H1 (cell line): ENCODE results near the gene ATMIN. TPM values are rescaled to one million over a fixed set of nuclear protein-coding genes. Genes with fewer than 3 reads are reported as not detected.

Experiments used
- CTCF ChIA-PET: fragments of 300-600 bp; sonication (Branson Sonifier 250); formaldehyde crosslinking; loops from one replicate; lab custom pipeline; 2021; ENCODE audit not compliant: partially characterized antibody; lab: Charles Lee
- POLR2A ChIA-PET: fragments of 300-600 bp; sonication (Branson Sonifier 250); formaldehyde crosslinking; loops from one replicate; lab custom pipeline; 2021; ENCODE audit warnings: inconsistent platforms; ENCODE audit not compliant: partially characterized antibody; lab: Charles Lee
- DNase-seq, 2 experiments: peaks; one replicate each; pipeline versions ENCODE4 v3.0.0 to v3.0.0-alpha.2; 2010 to 2022; ENCODE audit warnings: low spot score in 2 of 2, low read depth in 1 of 2, mixed read lengths in 1 of 2
- FAIRE-seq: peaks from 2 replicates; lab custom pipeline; 2011; peaks lifted over from hg19 to GRCh38; lab: Jason Lieb, UNC
- H2AFZ ChIP-seq: 2 replicates; pipeline ENCODE4 v1.8.1; 2012; ENCODE audit warnings: low read length, inconsistent platforms
- H2AK5ac ChIP-seq: 2 replicates; pipeline ENCODE4 v1.6.1; 2013; ENCODE audit warnings: low read depth, low read length
- H2BK120ac ChIP-seq: replicated peaks from 2 replicates; pipeline ENCODE3; 2013; ENCODE audit warnings: low read depth, low read length, inconsistent platforms
- H2BK12ac ChIP-seq: 2 replicates; pipeline ENCODE4 v1.6.1; 2013; ENCODE audit warnings: low read depth, low read length
- H2BK15ac ChIP-seq: 2 replicates; pipeline ENCODE4 v1.6.1; 2013; ENCODE audit warnings: low read length
- H2BK20ac ChIP-seq: 2 replicates; pipeline ENCODE4 v1.6.1; 2013; ENCODE audit warnings: low read length
- H2BK5ac ChIP-seq: 2 replicates; pipeline ENCODE4 v1.6.1; 2013; ENCODE audit warnings: low read depth, low read length
- H3K14ac ChIP-seq: 2 replicates; pipeline ENCODE4 v1.6.1; 2013; ENCODE audit warnings: inconsistent platforms; ENCODE audit not compliant: insufficient read length
- H3K18ac ChIP-seq: 2 replicates; pipeline ENCODE4 v1.6.1; 2013; ENCODE audit warnings: low read length; ENCODE audit errors: extremely low read depth
- H3K23ac ChIP-seq: 2 replicates; pipeline ENCODE4 v1.6.1; 2013; ENCODE audit warnings: inconsistent platforms; ENCODE audit not compliant: insufficient read length
- H3K23me2 ChIP-seq: 2 replicates; pipeline ENCODE4 v1.6.1; 2013; ENCODE audit warnings: low read depth, low read length
- H3K27ac ChIP-seq: 2 replicates; pipeline ENCODE4 v1.6.1; 2011; ENCODE audit warnings: low read depth, low read length, inconsistent platforms
- H3K27me3 ChIP-seq, 4 experiments: replicated peaks in 1 of 4; 1 replicate in 1 of 4; 2 replicates in 3 of 4; pipeline versions ENCODE4 v1.6.1 to v1.8.1; 2011 to 2013; ENCODE audit warnings: low read length in 3 of 4, mild to moderate bottlenecking in 3 of 4, inconsistent platforms in 2 of 4, mixed read lengths in 2 of 4, moderate library complexity in 1 of 4; ENCODE audit not compliant: control insufficient read depth in 3 of 4, insufficient read depth in 3 of 4; ENCODE audit errors: extremely low read depth in 1 of 4
- H3K36me3 ChIP-seq, 4 experiments: 2 replicates each; pipeline versions ENCODE4 v1.6.1 to v1.8.1; 2011 to 2013; ENCODE audit warnings: mild to moderate bottlenecking in 4 of 4, low read length in 3 of 4, moderate library complexity in 2 of 4, control low read depth in 1 of 4, inconsistent platforms in 1 of 4; ENCODE audit not compliant: insufficient read depth in 4 of 4, control insufficient read depth in 2 of 4
- H3K4ac ChIP-seq: replicated peaks from 2 replicates; pipeline ENCODE3; 2013; ENCODE audit warnings: low read length, low read depth, mixed read lengths, inconsistent platforms; ENCODE audit not compliant: insufficient read length
- H3K4me1 ChIP-seq, 4 experiments: replicated peaks in 1 of 4; 1 replicate in 1 of 4; 2 replicates in 3 of 4; pipeline versions ENCODE4 v1.6.1 to v1.8.1; 2011 to 2013; ENCODE audit warnings: low read length in 3 of 4, inconsistent platforms in 2 of 4, mixed read lengths in 1 of 4; ENCODE audit not compliant: insufficient read depth in 4 of 4, control insufficient read depth in 3 of 4
- H3K4me2 ChIP-seq, 2 experiments: 2 replicates each; pipeline versions ENCODE4 v1.6.1 to v1.8.1; 2011 to 2013; ENCODE audit warnings: low read depth in 2 of 2, low read length in 2 of 2, control low read depth in 1 of 2, inconsistent platforms in 1 of 2, mild to moderate bottlenecking in 1 of 2; ENCODE audit not compliant: insufficient read depth in 1 of 2
- H3K4me3 ChIP-seq, 4 experiments: fragments of 200-600, 300-600 bp in 1 of 4; sonication (generic), shearing (Covaris generic), sonication (Bioruptor Twin) in 1 of 4; 2 replicates each; pipeline versions ENCODE4 v1.5.1 to v1.8.1; 2011 to 2016; ENCODE audit warnings: low read length in 4 of 4, low read depth in 3 of 4, control low read depth in 2 of 4, inconsistent platforms in 2 of 4, mild to moderate bottlenecking in 2 of 4, mixed read lengths in 1 of 4, moderate library complexity in 1 of 4; ENCODE audit not compliant: insufficient read depth in 2 of 4; ENCODE audit errors: extremely low read depth in 1 of 4
- H3K56ac ChIP-seq: replicated peaks from 2 replicates; pipeline ENCODE3; 2013; ENCODE audit warnings: low read depth, mild to moderate bottlenecking, mixed read lengths, low read length, inconsistent platforms; ENCODE audit not compliant: insufficient read length
- H3K79me1 ChIP-seq: 2 replicates; pipeline ENCODE4 v1.6.1; 2013; ENCODE audit warnings: low read depth, low read length, control low read depth
- H3K79me2 ChIP-seq, 2 experiments: 2 replicates each; pipeline versions ENCODE4 v1.6.1 to v1.8.1; 2012 to 2013; ENCODE audit warnings: low read length in 2 of 2, mild to moderate bottlenecking in 2 of 2, inconsistent platforms in 1 of 2; ENCODE audit not compliant: insufficient read depth in 2 of 2, control insufficient read depth in 1 of 2
- H3K9ac ChIP-seq, 4 experiments: replicated peaks in 1 of 4; 1 replicate in 1 of 4; 2 replicates in 3 of 4; pipeline versions ENCODE4 v1.6.1 to v1.8.1; 2011 to 2013; ENCODE audit warnings: low read depth in 3 of 4, low read length in 3 of 4, control low read depth in 2 of 4, mild to moderate bottlenecking in 2 of 4, moderate library complexity in 2 of 4, inconsistent platforms in 1 of 4; ENCODE audit errors: extremely low read depth in 1 of 4
- H3K9me3 ChIP-seq, 2 experiments: 2 replicates each; pipeline versions ENCODE4 v1.6.1 to v1.8.1; 2012 to 2013; ENCODE audit warnings: mild to moderate bottlenecking in 2 of 2, moderate library complexity in 2 of 2, control low read depth in 1 of 2, inconsistent platforms in 1 of 2, low read depth in 1 of 2, low read length in 1 of 2, mixed read lengths in 1 of 2; ENCODE audit not compliant: insufficient read depth in 2 of 2
- H4K20me1 ChIP-seq, 2 experiments: replicated peaks in 1 of 2; 2 replicates each; pipeline versions ENCODE3 to v1.8.1; 2011 to 2013; ENCODE audit warnings: inconsistent platforms in 2 of 2, low read length in 2 of 2, mild to moderate bottlenecking in 1 of 2; ENCODE audit not compliant: insufficient read depth in 2 of 2, control insufficient read depth in 1 of 2
- H4K5ac ChIP-seq: 2 replicates; pipeline ENCODE4 v1.6.1; 2013; ENCODE audit warnings: low read length, low read depth, mixed read lengths, inconsistent platforms; ENCODE audit not compliant: insufficient read length
- H4K8ac ChIP-seq: 2 replicates; pipeline ENCODE4 v1.8.0; 2013; ENCODE audit warnings: mild to moderate bottlenecking, moderate library complexity, low read length, inconsistent platforms; ENCODE audit not compliant: insufficient read depth; ENCODE audit errors: extremely low read depth
- H4K91ac ChIP-seq: replicated peaks from 2 replicates; pipeline ENCODE3; 2013; ENCODE audit warnings: low read length, mixed read lengths, inconsistent platforms; ENCODE audit not compliant: insufficient read length
- CEBPB ChIP-seq: IDR thresholded peaks from 2 replicates; pipeline ENCODE4 v1.6.1; 2012; ENCODE audit warnings: low read depth, low read length
- CREB1 ChIP-seq: IDR thresholded peaks from 2 replicates; pipeline ENCODE4 v1.6.1; 2012; ENCODE audit warnings: inconsistent platforms
- GABPA ChIP-seq: IDR thresholded peaks from 2 replicates; pipeline ENCODE4 v1.6.1; 2011; ENCODE audit warnings: mild to moderate bottlenecking, low read length, moderate library complexity, borderline replicate concordance; ENCODE audit not compliant: insufficient read depth
- KDM1A ChIP-seq: fragments of 200-600, 300-600 bp; sonication (generic); IDR thresholded peaks from 2 replicates; pipeline ENCODE4 v1.7.1; 2016; ENCODE audit warnings: mild to moderate bottlenecking, low read length, borderline replicate concordance
- POLR2AphosphoS5 ChIP-seq: IDR thresholded peaks from 2 replicates; pipeline ENCODE4 v1.6.1; 2011; ENCODE audit warnings: low read depth, low read length
- RAD21 ChIP-seq, 2 experiments: IDR thresholded peaks in 1 of 2; conservative IDR thresholded peaks in 1 of 2; 2 replicates each; pipeline ENCODE4 v1.6.1; 2011; ENCODE audit warnings: low read depth in 2 of 2, low read length in 2 of 2, improper control_type of control experiment in 1 of 2, inconsistent platforms in 1 of 2, mild to moderate bottlenecking in 1 of 2, moderate library complexity in 1 of 2
- SIN3A ChIP-seq, 2 experiments: IDR thresholded peaks in 1 of 2; conservative IDR thresholded peaks in 1 of 2; 2 replicates each; pipeline ENCODE4 v1.6.1; 2011 to 2012; ENCODE audit warnings: low read length in 2 of 2, improper control_type of control experiment in 1 of 2, low read depth in 1 of 2, mild to moderate bottlenecking in 1 of 2
- SIRT6 ChIP-seq: IDR thresholded peaks from one replicate; pipeline ENCODE4 v1.7.1; 2012; ENCODE audit warnings: low read length, inconsistent platforms
- WGBS, 2 experiments: shearing (Covaris generic) in 1 of 2; methylation state at CpG; one replicate each; pipeline versions ENCODE4 v1.1.6 to v1.1.7; 2013 to 2015; ENCODE audit warnings: low lambda C conversion rate in 2 of 2, mixed read lengths in 2 of 2, inconsistent platforms in 1 of 2, low coverage in 1 of 2, missing lambda C conversion rate in 1 of 2; ENCODE audit not compliant: insufficient replicate concordance in 2 of 2, insufficient coverage in 1 of 2, insufficient read length in 1 of 2; ENCODE audit errors: extremely low coverage in 1 of 2, missing lambda C conversion rate in 1 of 2; 5-methylcytosine and 5-hydroxymethylcytosine counted together
- polyA plus RNA-seq, 7 experiments: library from polyadenylated mRNA; depleted of rRNA in 3 of 7; stranded (reverse) in 5 of 7; unstranded in 2 of 7; fragments of >200 nt in 5 of 7; fragments of 200-250 nt in 2 of 7; gene quantifications; 1 replicate in 5 of 7; 2 replicates in 1 of 7; 4 replicates in 1 of 7; pipeline versions ENCODE4 v1.2.1 to v1.2.3, GENCODE V29; 2011 to 2013; ENCODE audit warnings: missing spikeins in 2 of 7, mixed read lengths in 2 of 7
- total RNA-seq: library from RNA; stranded (reverse); fragmentation: NEBNext Ultra II Directional; extraction: Animal tissue kit (Norgen Biotek cat#: 25700); gene quantifications from 2 replicates; pipeline ENCODE4 v1.2.1, GENCODE V29; 2021

Gene ATMIN
- total and polyA plus RNA-seq, 2 of the 8 experiments (the other 6 are each of a cell fraction or from before 2014, with no cell fraction given), result 34.8 to 59.8 TPM

GRCh38 chr16:81006813-81007695, 28.6 kb upstream of the ATMIN start, which contains the start of the genes CENPN and CMC2:
Gene CENPN, plus strand, starts transcription at chr16:81007214. Its CDS starts 4,726 bp downstream, at chr16:81011940.
Gene CMC2, minus strand, starts transcription at chr16:81006885. Its CDS starts 9,491 bp downstream, at chr16:80997394.
- H2BK20ac ChIP-seq, result peak within 1 kb of the TSS; percentile 98
- peak within 1 kb of the TSS; percentile 98 for H3K56ac ChIP-seq
- no peak within 1 kb of the TSS for H3K14ac ChIP-seq
- POLR2A ChIA-PET, result interaction anchor here (0.6 to 3.1 kb wide), 8 partner anchors 10 to 735 kb away, joined by 3 to 24 read pairs (median 4); partner anchors contain the start of genes ATMIN and C16orf46
- no peaks in the 10 kb centered on the region for H3K27me3 ChIP-seq
- H3K4ac ChIP-seq, result peak within 1 kb of the TSS; percentile 86
- peak within 1 kb of the TSS; percentile 96 for H2BK120ac ChIP-seq
- peak within 1 kb of the TSS; percentile 97 to 100 (median 100) for H3K9ac ChIP-seq
- H4K5ac ChIP-seq, result peak within 1 kb of the TSS; percentile 99
- H4K8ac ChIP-seq, result peak within 1 kb of the TSS; percentile 98; the same call in 1 of the 2 replicates
- CTCF ChIA-PET, result interaction anchor here (0.6 kb wide), 1 partner anchor 28 kb away, joined by 3 read pairs; no protein-coding TSS in a partner anchor
- peaks cover 3 to 8% (median 4%) of the 10 kb centered on the region in 4 experiments; a peak in 4 of 8 replicates for H3K36me3 ChIP-seq
- FAIRE-seq (no peak), DNase-seq (peak; percentile 88 to 95)
- peak within 1 kb of the TSS; percentile 100 for H4K91ac ChIP-seq
- H3K18ac ChIP-seq, result peak within 1 kb of the TSS; percentile 99
- peak within 1 kb of the TSS; percentile 100 for H3K27ac ChIP-seq
- no peak within 1 kb of the TSS for H2AK5ac ChIP-seq
- H3K9me3 ChIP-seq, result no peaks in the 10 kb centered on the region
- peak within 1 kb of the TSS; percentile 99; the same call in 1 of the 2 replicates for H2BK15ac ChIP-seq
- H3K79me1 ChIP-seq, result peaks cover 4% of the 10 kb centered on the region; the same call in 1 of the 2 replicates
- peak within 1 kb of the TSS; percentile 61 to 93 for H3K4me2 ChIP-seq
- peaks cover 0 to 9% (median 2%) of the 10 kb centered on the region in 4 experiments; a peak in 2 of 7 replicates for H3K4me1 ChIP-seq
- H3K23ac ChIP-seq, result no peak within 1 kb of the TSS
- 2% methylated on average over 47 of the region's 75 CpGs; no CpG with 5 or more reads in 1 of the 2 experiments for WGBS, 2 experiments
- peak within 1 kb of the TSS; percentile 100 for H2AFZ ChIP-seq
- peaks cover 6% of the 10 kb centered on the region; the same call in 1 of the 2 replicates for H3K23me2 ChIP-seq
- peak within 1 kb of the TSS; percentile 100 for H2BK5ac ChIP-seq
- H4K20me1 ChIP-seq, result peaks cover 2 to 14% of the 10 kb centered on the region in 2 experiments
- H3K79me2 ChIP-seq, result peaks cover 19 to 82% of the 10 kb centered on the region in 2 experiments
- H2BK12ac ChIP-seq, result peak within 1 kb of the TSS; percentile 100
- H3K4me3 ChIP-seq, result peak within 1 kb of the TSS; percentile 82 to 98 (median 91)
- TF ChIP-seq SIRT6, result no peak
- 0 out of 2 replicates have a peak, but pooled peaks have one; percentile 18 for TF ChIP-seq CEBPB
- peak; percentile 84 to 87 for TF ChIP-seq SIN3A (conservative IDR thresholded peaks at IDR 0.05 in 1 of 2, IDR thresholded peaks at IDR 0.05 in 1 of 2; ENCODE audit: low read depth in 1 of 2, low read length in 2 of 2)
- TF ChIP-seq RAD21 (IDR thresholded peaks at IDR 0.05 in 1 of 2, conservative IDR thresholded peaks at IDR 0.05 in 1 of 2; ENCODE audit: low read depth in 2 of 2, low read length in 2 of 2), result no peak
- TF ChIP-seq CREB1, result peak; percentile 93
- TF ChIP-seq KDM1A, result no peak
- peak; percentile 91 for TF ChIP-seq POLR2AphosphoS5
- TF ChIP-seq GABPA, result no peak
